ENCODE measurements around the gene AMOT. TPM values are rescaled to one million over a fixed set of nuclear protein-coding genes. Genes with fewer than 3 reads are reported as not detected.

The AMOT gene
- total RNA-seq, 1 experiment from 2014 or later: 0.09 TPM

- no peak for TF ChIP-seq CTCF (IDR thresholded peaks at IDR 0.05; ENCODE audit: unreplicated experiment)
- no peak for DNase-seq (ENCODE audit: unreplicated experiment)
- Mint-ChIP-seq H3K4me1 (ENCODE audit: insufficient read depth, unreplicated experiment) (no peaks in the 10 kb centered on the region), H3K36me3 (ENCODE audit: insufficient read depth, unreplicated experiment) (no peaks in the 10 kb centered on the region), H3K9me3 (ENCODE audit: unreplicated experiment) (no peaks in the 10 kb centered on the region), H3K4me3 (ENCODE audit: unreplicated experiment) (no peak overlapping the region), H3K27ac (ENCODE audit: low read depth, unreplicated experiment) (no peak overlapping the region), H3K27me3 (ENCODE audit: insufficient read depth, unreplicated experiment) (peaks cover 29% of the 10 kb centered on the region)
- intact Hi-C loops (cut with micrococcal nuclease): no loop called here
- CTCF ChIA-PET: interaction anchor here (0.7 kb wide), 1 partner anchor 1080 kb away, joined by 3 read pairs; no protein-coding TSS in a partner anchor
- no TSS peak for BruUV-seq (replicated peaks)
- POLR2A ChIA-PET: no interaction called here
Measured at GRCh38 chrX:112751076-112751475, 89.6 kb downstream of the AMOT start.

GRCh38 chrX:112746812-112747595 lies 93.6 kb downstream of the AMOT start:
- DNase-seq (ENCODE audit: unreplicated experiment): no peak
- no peak overlapping the region for H3K4me3 Mint-ChIP-seq (ENCODE audit: unreplicated experiment)
- no peaks in the 10 kb centered on the region for H3K36me3 Mint-ChIP-seq (ENCODE audit: insufficient read depth, unreplicated experiment)
- no peak for TF ChIP-seq CTCF (IDR thresholded peaks at IDR 0.05; ENCODE audit: unreplicated experiment)
- BruUV-seq (replicated peaks): no TSS peak
- H3K9me3 Mint-ChIP-seq (ENCODE audit: unreplicated experiment): no peaks in the 10 kb centered on the region
- intact Hi-C loops (cut with micrococcal nuclease): no loop called here
- H3K27ac Mint-ChIP-seq (ENCODE audit: low read depth, unreplicated experiment): no peak overlapping the region
- POLR2A ChIA-PET: no interaction called here
- H3K27me3 Mint-ChIP-seq (ENCODE audit: insufficient read depth, unreplicated experiment): peaks cover 62% of the 10 kb centered on the region
- H3K4me1 Mint-ChIP-seq (ENCODE audit: insufficient read depth, unreplicated experiment): no peaks in the 10 kb centered on the region
- CTCF ChIA-PET: interaction anchor here (2.8 kb wide), 1 partner anchor 15 kb away, joined by 11 read pairs; no protein-coding TSS in a partner anchor

- Mint-ChIP-seq H3K27ac (ENCODE audit: low read depth, unreplicated experiment) (no peak overlapping the region), H3K36me3 (ENCODE audit: insufficient read depth, unreplicated experiment) (no peaks in the 10 kb centered on the region), H3K9me3 (ENCODE audit: unreplicated experiment) (no peaks in the 10 kb centered on the region), H3K4me1 (ENCODE audit: insufficient read depth, unreplicated experiment) (no peaks in the 10 kb centered on the region), H3K27me3 (ENCODE audit: insufficient read depth, unreplicated experiment) (peaks cover 98% of the 10 kb centered on the region), H3K4me3 (ENCODE audit: unreplicated experiment) (no peak overlapping the region)
- no peak for TF ChIP-seq CTCF (IDR thresholded peaks at IDR 0.05; ENCODE audit: unreplicated experiment)
- DNase-seq (ENCODE audit: unreplicated experiment): no peak
- POLR2A ChIA-PET: no interaction called here
- intact Hi-C loops (cut with micrococcal nuclease): loop anchor here (10.0 kb wide), 1 partner anchor 1024 kb away; no protein-coding TSS in a partner anchor
- no TSS peak for BruUV-seq (replicated peaks)
- CTCF ChIA-PET: no interaction called here
Measured at GRCh38 chrX:112738347-112739033, 102.1 kb downstream of the AMOT start.

GRCh38 chrX:112736310-112736709 lies 104.3 kb downstream of the AMOT start:
- no peak overlapping the region for H3K4me3 Mint-ChIP-seq (ENCODE audit: unreplicated experiment)
- no peak for DNase-seq (ENCODE audit: unreplicated experiment)
- H3K9me3 Mint-ChIP-seq (ENCODE audit: unreplicated experiment): no peaks in the 10 kb centered on the region
- intact Hi-C loops (cut with micrococcal nuclease): loop anchor here (10.0 kb wide), 1 partner anchor 1022 kb away; no protein-coding TSS in a partner anchor
- ChIA-PET POLR2A (no interaction called here), CTCF (no interaction called here)
- no peaks in the 10 kb centered on the region for H3K4me1 Mint-ChIP-seq (ENCODE audit: insufficient read depth, unreplicated experiment)
- no TSS peak for BruUV-seq (replicated peaks)
- H3K36me3 Mint-ChIP-seq (ENCODE audit: insufficient read depth, unreplicated experiment): no peaks in the 10 kb centered on the region
- peaks cover 98% of the 10 kb centered on the region for H3K27me3 Mint-ChIP-seq (ENCODE audit: insufficient read depth, unreplicated experiment)
- no peak overlapping the region for H3K27ac Mint-ChIP-seq (ENCODE audit: low read depth, unreplicated experiment)
- TF ChIP-seq CTCF (IDR thresholded peaks at IDR 0.05; ENCODE audit: unreplicated experiment): no peak
